ENCODE results near the gene ACSF3.

The ACSF3 gene

GRCh38 chr16:89143911-89144675 is 50.4 kb downstream of the ACSF3 start:
- no peak for TF ChIP-seq CTCF (IDR thresholded peaks at IDR 0.05; ENCODE audit: control insufficient read depth, extremely low read depth, insufficient read depth)
- DNase-seq (ENCODE audit: low read depth), result no peak
- H3K4me3 ChIP-seq (ENCODE audit: low read depth, low read length), result no peak overlapping the region

- DNase-seq (ENCODE audit: low read depth), result no peak
- no peak for TF ChIP-seq CTCF (IDR thresholded peaks at IDR 0.05; ENCODE audit: control insufficient read depth, extremely low read depth, insufficient read depth)
- H3K4me3 ChIP-seq (ENCODE audit: low read depth, low read length), result no peak overlapping the region
These were observed 51.0 kb downstream of the ACSF3 start for GRCh38 chr16:89144681-89145080.

DNA sequence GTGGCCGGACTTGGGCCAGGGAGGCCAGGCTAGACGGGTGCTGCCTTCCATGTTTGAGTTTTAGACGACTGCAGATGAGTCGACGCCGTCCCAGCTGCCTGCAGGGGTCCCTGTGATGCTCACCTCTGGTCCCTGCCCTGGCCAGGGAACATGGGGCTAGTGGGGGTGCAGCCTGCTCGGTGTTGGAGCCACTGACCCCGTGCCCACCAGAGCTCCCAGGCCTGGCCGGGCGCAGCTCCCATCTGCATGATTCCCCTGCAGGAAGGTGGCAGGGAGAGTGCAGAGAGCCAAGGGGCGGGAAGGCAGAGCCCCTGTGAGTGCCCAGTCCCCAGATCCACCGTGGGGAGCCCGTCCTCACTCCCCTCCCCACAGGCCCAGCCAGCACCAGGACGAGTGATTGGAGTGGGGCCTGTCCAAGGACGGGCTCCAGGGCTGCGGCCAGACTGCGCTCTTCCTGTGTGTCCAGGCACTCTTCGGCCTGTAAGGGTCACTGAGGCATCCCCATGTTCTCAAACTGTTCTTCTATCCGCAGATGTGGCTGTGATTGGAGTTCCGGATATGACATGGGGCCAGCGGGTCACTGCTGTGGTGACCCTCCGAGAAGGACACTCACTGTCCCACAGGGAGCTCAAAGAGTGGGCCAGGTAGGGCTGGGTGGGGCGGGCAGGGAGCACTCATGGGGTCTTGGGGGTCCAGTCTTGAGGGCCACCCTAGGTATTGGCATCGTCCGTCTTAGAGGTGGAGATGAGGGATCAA is 51.9 kb downstream of the ACSF3 start:
- no peak for DNase-seq (ENCODE audit: low read depth)
- no peak overlapping the region for H3K4me3 ChIP-seq (ENCODE audit: low read depth, low read length)
- TF ChIP-seq CTCF (IDR thresholded peaks at IDR 0.05; ENCODE audit: control insufficient read depth, extremely low read depth, insufficient read depth), result no peak

DNA sequence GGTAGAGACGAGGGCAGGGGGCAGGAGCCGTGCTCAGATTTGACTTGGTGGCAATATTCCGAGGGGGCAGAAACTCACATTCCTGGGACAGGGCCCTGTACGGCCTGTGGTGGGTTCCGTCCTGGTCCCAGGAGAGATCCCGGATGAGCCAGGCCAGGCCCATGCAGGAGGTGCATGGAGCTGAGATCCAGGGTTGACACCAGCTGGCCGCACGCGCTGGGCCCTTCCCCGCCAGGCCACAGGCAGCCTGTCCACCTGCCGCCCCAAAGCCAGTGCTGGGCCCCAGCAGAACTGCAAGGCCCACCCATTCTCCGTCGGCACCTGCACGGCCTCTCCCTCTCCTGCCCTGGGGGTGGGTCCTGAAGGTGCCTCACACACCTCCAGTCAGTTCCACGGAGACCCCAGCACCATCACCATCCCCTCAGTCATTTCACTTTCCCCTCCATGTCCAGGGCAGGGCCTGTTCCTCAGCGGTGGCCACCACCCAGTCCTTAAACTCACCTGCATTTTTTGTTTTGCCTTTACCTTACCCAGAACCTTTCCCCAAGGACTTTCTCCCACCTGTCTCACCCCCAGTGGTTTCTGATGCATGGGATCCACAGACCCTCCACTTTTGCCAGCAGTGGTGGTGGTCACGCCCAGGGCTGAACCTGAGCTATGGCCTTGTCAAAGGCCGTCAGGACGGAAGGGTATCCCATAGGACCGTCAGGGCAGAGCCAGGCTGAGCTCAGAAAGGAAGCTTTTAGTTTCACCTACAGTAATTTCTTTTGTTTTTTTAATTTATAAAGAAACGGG is 52.8 kb downstream of the ACSF3 start:
- TF ChIP-seq CTCF (IDR thresholded peaks at IDR 0.05; ENCODE audit: control insufficient read depth, extremely low read depth, insufficient read depth), result no peak
- no peak for DNase-seq (ENCODE audit: low read depth)

GRCh38 chr16:89147085-89147817 is 53.6 kb downstream of the ACSF3 start:
- H3K4me3 ChIP-seq (ENCODE audit: low read depth, low read length), result no peak overlapping the region
- DNase-seq (ENCODE audit: low read depth), result no peak
- no peak for TF ChIP-seq CTCF (IDR thresholded peaks at IDR 0.05; ENCODE audit: control insufficient read depth, extremely low read depth, insufficient read depth)

More for the DNA sequence above, 52.8 kb downstream of the ACSF3 start:
- H3K4me3 ChIP-seq (ENCODE audit: low read depth, low read length), result no peak overlapping the region

- no peak overlapping the region for H3K4me3 ChIP-seq (ENCODE audit: low read depth, low read length)
- no peak for DNase-seq (ENCODE audit: low read depth)
- TF ChIP-seq CTCF (IDR thresholded peaks at IDR 0.05; ENCODE audit: control insufficient read depth, extremely low read depth, insufficient read depth), result no peak
These were observed 55.7 kb downstream of the ACSF3 start for GRCh38 chr16:89149386-89149785.
